NCI-H2107 treated with DMSO at 0.1 percent for 48 hours (cell line): Measurements from ENCODE around the gene WDR44.
"Not testable (repeated sequence)": the region's sequence is repeated elsewhere in the genome, so short reads cannot be mapped to it uniquely, and the experiment has no call there.

ENCODE experiments used
- DNase-seq: peaks from one replicate; lab custom pipeline; 2025; ENCODE audit not compliant: unreplicated experiment; lab: John Stamatoyannopoulos, UW

The WDR44 gene

GRCh38 chrX:118356154-118356701, 10.3 kb downstream of the WDR44 start:
- DNase-seq: no peak

DNA sequence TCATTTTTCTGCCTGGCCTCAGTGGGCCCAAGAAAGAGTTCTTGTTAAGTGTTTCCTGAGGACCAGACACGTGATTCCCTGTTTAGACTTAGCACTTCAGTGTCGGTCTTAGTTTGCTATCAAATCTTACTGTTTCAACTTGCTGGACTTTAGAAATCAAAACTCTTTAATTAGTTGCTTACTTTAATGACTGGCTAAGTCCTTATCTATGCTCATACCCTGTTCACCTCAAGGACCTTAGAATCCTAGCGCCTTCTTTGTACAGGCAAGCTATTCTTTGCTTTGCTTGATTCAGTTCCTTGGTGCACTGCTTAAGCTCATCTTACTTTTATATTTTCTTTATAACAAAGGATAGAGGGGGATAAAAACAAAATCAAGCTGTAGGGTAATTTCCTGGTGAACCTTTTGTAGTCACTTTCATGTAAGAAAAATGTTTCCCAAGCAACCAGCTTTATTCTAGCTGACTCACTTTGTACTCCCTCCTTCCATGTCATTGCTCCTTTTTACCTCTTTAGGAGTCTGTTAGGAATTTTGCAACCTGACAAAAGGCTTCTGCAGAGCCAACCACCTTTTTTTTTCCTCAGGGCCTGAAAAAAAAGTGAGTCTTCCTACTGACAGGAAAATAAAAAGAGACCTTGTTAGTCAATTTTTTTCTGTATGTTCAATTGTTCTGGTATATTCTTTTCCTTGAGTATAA, 14.7 kb downstream of the WDR44 start:
- DNase-seq: no peak

GRCh38 chrX:118364261-118364660, 18.4 kb downstream of the WDR44 start:
- no peak for DNase-seq

DNA sequence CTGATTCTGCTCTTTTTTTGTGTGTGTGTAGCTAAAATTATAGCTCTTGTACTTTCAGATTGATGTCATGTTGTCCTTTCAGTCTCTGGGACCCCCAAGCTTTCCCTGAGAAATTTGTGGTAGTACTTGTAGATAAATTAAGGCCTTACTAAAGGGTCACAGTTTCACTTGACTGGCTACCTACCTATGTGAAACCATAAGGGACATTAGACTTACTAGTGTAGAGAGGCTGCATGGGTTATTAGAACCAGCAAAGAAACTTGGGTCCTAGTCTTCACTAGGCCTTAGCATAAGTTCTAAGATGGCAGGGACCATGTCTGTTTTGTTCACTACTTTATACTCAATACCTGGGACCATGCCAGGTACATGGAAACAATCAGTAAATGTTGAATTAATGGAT, 21.4 kb downstream of the WDR44 start:
- DNase-seq: no peak

DNA sequence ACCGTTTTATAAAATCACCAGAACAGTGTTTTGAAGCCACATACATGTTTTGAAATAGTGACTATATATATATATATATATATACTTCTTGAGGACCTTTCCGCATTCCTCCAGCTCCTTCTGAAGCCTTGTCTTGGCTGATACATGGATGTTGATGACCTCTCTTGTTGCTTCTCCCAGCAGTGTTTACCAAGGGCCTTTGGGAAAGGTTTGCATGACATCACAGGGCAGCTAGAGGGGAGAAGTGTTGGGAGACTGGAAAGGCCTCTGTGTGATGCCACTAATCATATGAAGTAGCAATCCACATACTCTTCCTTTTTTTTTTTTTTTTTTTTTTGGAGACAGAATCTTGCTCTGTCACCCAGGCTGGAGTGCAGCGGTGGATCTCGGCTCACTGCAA, 22.5 kb downstream of the WDR44 start:
- no peak for DNase-seq

GRCh38 chrX:118370921-118371624, 25.2 kb downstream of the WDR44 start:
- no peak for DNase-seq

GRCh38 chrX:118373538-118373937, 27.6 kb downstream of the WDR44 start:
- no peak for DNase-seq

- DNase-seq: no peak
Measured at GRCh38 chrX:118383120-118383519, 37.2 kb downstream of the WDR44 start.

DNA sequence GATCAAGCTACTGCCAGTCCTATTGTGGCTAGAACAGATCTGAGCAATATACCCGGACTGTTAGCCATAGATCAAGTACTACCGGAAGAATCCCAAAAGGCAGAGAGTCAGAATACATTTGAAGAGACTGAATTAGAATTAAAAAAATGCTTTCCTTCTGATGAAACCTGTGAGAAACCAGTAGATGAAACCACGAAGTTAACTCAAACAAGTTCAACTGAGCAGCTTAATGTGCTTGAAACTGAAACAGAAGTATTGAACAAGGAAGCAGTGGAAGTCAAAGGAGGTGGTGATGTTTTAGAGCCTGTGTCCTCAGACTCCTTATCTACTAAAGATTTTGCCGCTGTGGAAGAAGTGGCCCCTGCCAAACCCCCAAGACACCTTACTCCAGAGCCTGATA, 46.8 kb downstream of the WDR44 start:
- DNase-seq: no peak

- DNase-seq: no peak
Measured at GRCh38 chrX:118396113-118396512, 50.2 kb downstream of the WDR44 start.

DNA sequence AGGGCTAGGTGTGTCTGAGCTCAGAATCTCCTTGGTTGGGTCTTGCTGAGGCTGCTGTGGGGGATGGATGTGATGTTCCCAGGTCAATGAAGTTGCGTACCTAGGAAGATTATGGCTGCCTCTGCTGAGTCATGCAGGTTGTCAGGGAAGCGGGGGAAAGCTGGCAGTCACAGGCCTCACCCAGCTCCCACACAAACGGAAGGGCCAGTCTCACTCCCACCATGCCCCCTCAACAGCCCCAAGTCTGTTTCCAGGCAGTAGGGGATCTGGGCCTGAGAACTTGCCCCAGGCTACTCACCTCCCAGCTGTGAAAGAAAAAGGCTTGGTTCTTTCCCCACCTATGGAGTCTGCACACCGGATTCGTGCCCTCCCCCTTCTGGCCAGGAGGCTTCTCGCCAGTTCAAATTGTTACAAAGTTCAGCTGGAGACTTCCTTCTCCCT, 72.9 kb downstream of the WDR44 start:
- DNase-seq: no peak

DNA sequence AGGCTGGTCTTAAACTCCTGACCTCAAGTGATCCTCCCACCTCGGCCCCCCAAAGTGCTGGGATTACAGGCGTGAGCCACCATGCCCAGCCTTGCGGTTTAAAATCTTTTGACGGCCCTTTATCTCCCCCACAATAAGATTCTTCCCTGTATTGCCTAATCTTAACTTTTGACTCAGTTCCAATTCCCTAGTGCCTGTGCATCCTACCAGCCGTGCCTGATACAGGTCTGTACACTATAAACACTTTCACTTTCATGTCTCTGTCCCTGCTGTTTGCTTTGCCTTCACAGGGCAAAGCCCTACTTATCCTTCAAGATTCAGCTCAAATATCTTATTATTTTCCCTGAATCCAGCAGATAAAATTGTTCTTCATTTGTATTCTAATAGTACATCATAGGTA, 74.6 kb downstream of the WDR44 start:
- peak; percentile 19 for DNase-seq

DNA sequence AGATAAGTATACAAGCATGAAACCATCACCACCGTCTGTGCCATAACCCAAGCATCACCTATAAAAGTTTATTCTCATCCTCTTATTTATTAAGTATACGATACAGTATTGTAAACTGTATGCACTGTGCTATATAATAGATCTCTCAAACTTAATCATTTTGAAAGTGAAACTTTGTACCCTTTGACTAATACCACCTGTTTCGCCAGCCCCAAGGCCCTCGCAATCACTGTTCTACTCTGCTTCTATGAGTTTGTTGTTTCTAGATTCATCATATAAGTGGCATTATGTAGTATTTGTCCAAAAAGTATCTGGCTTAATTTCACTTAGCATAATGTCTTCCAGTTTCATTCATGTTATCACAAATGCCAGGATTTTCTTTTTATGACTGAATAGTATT, 77.7 kb downstream of the WDR44 start:
- DNase-seq: no peak

DNA sequence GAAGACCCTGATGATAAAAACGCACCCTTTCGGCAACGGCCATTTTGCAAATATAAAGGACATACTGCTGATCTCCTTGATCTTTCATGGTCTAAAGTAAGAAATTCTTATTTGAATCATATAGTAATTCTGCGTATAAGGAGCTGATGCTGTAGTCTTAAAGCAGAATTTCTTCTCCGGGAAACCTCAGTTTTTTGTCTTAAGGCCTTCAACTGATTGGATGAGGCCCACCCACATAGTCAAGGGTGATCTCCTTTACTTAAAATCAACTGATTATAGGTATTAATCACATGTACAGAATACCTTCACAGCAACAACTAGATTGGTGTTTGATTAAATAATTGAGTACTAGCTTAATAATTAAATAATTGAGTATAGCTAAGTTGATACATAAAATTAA, 86.9 kb downstream of the WDR44 start:
- no peak for DNase-seq

DNA sequence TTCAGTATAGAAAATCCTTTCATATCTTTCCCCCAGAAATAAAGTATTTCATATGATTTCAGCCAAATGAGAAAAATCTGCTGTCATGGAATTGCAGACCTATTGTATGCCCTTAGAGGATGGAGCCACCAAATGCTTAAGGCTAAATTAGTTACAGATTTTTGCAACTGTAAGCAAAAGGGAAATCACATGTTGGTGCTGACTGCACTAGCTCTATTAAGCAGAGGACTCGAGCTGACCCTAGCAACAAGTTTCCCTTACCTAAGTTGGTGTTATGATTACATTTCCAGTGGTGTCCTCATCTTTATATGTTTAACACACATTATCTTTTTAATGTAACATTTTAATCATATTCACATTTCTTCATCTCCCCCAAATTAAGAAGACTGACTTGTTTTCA, 91.4 kb downstream of the WDR44 start:
- DNase-seq: no peak

GRCh38 chrX:118448273-118448783, 102.4 kb downstream of the WDR44 start:
- DNase-seq: no peak

DNA sequence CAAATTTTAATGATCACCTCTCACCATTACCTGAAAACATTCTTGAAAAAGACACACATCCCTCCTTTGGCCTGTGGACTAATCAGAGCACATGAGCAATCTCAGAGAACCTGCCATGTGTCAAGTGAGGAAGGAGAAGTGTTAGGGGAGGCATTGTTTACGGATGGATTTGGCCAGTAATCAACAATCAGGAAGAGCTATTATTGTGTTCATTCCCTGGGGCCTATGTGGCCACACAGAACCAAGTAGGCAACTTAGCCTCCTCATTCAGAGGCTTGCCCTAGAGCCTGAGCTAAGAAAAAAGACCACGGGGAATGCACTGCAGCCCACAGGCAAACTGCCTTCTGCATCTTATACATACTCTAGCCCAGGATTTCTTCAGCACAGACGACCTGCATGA, 109.1 kb downstream of the WDR44 start:
- DNase-seq: peak; percentile 6

GRCh38 chrX:118459494-118459893, 113.6 kb downstream of the WDR44 start:
- DNase-seq: peak; percentile 57

DNA sequence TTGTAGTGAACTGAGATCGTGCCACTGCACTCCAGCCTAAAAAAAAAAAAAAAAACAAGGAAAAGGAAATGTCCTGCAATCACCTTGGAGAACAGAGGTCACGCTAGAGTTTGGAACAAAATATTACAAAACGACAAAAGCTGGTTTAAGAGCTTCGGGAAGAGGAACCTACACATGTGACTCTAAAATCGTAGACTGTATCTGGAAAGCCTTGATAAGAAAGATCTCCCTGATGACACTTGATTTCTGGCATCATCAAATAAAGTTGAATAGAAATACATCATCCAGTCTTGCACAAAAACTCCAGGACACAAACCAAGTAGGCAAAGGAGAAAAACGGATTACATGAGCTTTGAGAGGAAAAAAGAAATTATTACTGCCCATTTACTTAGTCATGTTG, 118.6 kb downstream of the WDR44 start:
- no peak for DNase-seq

GRCh38 chrX:118468122-118468521, 122.2 kb downstream of the WDR44 start:
- no peak for DNase-seq

DNA sequence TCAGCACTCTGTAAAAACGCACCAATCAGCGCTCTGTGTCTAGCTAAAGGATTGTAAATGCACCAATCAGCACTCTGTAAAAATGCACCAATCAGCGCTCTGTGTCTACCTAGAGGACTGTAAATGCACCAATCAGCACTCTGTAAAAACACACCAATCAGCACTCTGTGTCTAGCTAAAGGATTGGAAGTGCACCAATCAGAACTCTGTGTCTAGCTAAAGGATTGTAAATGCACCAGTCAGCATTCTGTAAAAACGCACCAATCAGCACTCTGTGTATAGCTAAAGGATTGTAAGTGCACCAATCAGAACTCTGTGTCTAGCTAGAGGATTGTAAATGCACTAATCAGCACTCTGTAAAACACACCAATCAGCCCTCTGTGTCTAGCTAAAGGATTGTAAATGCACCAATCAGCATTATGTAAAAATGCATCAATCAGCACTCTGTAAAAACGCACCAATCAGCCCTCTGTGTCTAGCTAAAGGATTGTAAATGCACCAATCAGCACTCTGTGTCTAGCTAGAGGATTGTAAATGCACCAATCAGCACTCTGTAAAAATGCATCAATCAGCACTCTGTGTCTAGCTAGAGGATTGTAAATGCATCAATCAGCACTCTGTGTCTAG, 124.9 kb downstream of the WDR44 start:
- DNase-seq: not testable (repeated sequence)

- DNase-seq: no peak
Measured at GRCh38 chrX:118474586-118474985, 128.7 kb downstream of the WDR44 start.
